HL-60 (cell line): ENCODE results near the gene FOLR3.
"Not testable (repeated sequence)": the region's sequence is repeated elsewhere in the genome, so short reads cannot be mapped to it uniquely, and the experiment has no call there.

Source experiments
- DNase-seq, 2 experiments: peaks; one replicate each; pipeline ENCODE4 v3.0.0-alpha.2; 2010 to 2020; ENCODE audit warnings: low read depth in 1 of 2, low spot score in 1 of 2
- H3K27ac ChIP-seq: fragments of 250-450 bp; sonication (Bioruptor Pico); replicated peaks from 2 replicates; pipeline ENCODE4 v1.5.1; 2020; ENCODE audit warnings: mild to moderate bottlenecking, moderate library complexity
- H3K27me3 ChIP-seq: fragments of 250-450 bp; sonication (Bioruptor Pico); 2 replicates; pipeline ENCODE4 v1.5.1; 2021; ENCODE audit warnings: mild to moderate bottlenecking, moderate library complexity; ENCODE audit not compliant: insufficient read depth, poor library complexity, severe bottlenecking
- H3K4me3 ChIP-seq: replicated peaks from 2 replicates; pipeline ENCODE4 v1.5.1; 2011; ENCODE audit warnings: mild to moderate bottlenecking, control low read depth, low read length; ENCODE audit not compliant: insufficient read depth
- CTCF ChIP-seq: IDR thresholded peaks from one replicate; pipeline ENCODE4 v1.5.1; 2011; ENCODE audit warnings: low read length, control low read depth, inconsistent platforms; ENCODE audit not compliant: insufficient read depth
- GABPA ChIP-seq: IDR thresholded peaks from 2 replicates; pipeline ENCODE4 v1.6.1; 2012; ENCODE audit warnings: low read depth
- POLR2AphosphoS5 ChIP-seq: IDR thresholded peaks from 2 replicates; pipeline ENCODE4 v1.6.1; 2012; ENCODE audit warnings: low read depth
- REST ChIP-seq: IDR thresholded peaks from 2 replicates; pipeline ENCODE4 v1.6.1; 2012; ENCODE audit warnings: low read depth; ENCODE audit not compliant: insufficient replicate concordance
- SPI1 ChIP-seq: IDR thresholded peaks from 2 replicates; pipeline ENCODE4 v1.6.1; 2012; ENCODE audit warnings: low read depth, mild to moderate bottlenecking, borderline replicate concordance
- long read RNA-seq: library from polyadenylated mRNA; unstranded; transcript quantifications from one replicate; pipeline ENCODE4 v2.0.0, GENCODE V29; 2020

FOLR3 gene
- long read RNA-seq: 0 reads

- peak within 1 kb of the TSS; percentile 11; the same call in 1 of the 2 replicates for H3K4me3 ChIP-seq
- peak; percentile 75; the same call in 1 of the 2 replicates for TF ChIP-seq SPI1
- not testable (repeated sequence) for H3K27me3 ChIP-seq
- peak; percentile 42 to 77 for DNase-seq
- H3K27ac ChIP-seq: peak within 1 kb of the TSS; percentile 84
These were observed at the start of gene FOLR3 for GRCh38 chr11:72135473-72135872. Gene FOLR3 (plus strand): TSS chr11:72135725. CDS start chr11:72135953, 228 bp downstream.

GRCh38 chr11:72088076-72088808 is 47.3 kb upstream of the FOLR3 start:
- TF ChIP-seq POLR2AphosphoS5 (no peak), GABPA (no peak), CTCF (no peak), SPI1 (no peak), REST (no peak)
- H3K27me3 ChIP-seq: no peaks in the 10 kb centered on the region
- no peak for DNase-seq
- H3K27ac ChIP-seq: no peak overlapping the region
- H3K4me3 ChIP-seq: no peak overlapping the region

- no peaks in the 10 kb centered on the region for H3K27me3 ChIP-seq
- H3K27ac ChIP-seq: peak overlapping the region; percentile 47
- DNase-seq: peak; percentile 61 to 93
- TF ChIP-seq CTCF (peak; percentile 97), GABPA (no peak), REST (no peak), SPI1 (peak; percentile 80; the same call in 1 of the 2 replicates), POLR2AphosphoS5 (no peak)
- H3K4me3 ChIP-seq: no peak overlapping the region
These were observed 44.2 kb upstream of the FOLR3 start for GRCh38 chr11:72091292-72091691.

GRCh38 chr11:72098741-72099140 is 36.8 kb upstream of the FOLR3 start:
- H3K27ac ChIP-seq: peak overlapping the region; percentile 100
- no peak for DNase-seq
- H3K27me3 ChIP-seq: no peaks in the 10 kb centered on the region
- H3K4me3 ChIP-seq: no peak overlapping the region
- no peak for TF ChIP-seq CTCF
- TF ChIP-seq REST: no peak
- TF ChIP-seq GABPA: no peak
- no peak for TF ChIP-seq SPI1
- no peak for TF ChIP-seq POLR2AphosphoS5
